ENCODE measurements around the gene ADGRF1. TPM values are rescaled to one million over a fixed set of nuclear protein-coding genes. Genes with fewer than 3 reads are reported as not detected.

Gene ADGRF1
- total and polyA plus RNA-seq, 5 donors = not detected

DNA sequence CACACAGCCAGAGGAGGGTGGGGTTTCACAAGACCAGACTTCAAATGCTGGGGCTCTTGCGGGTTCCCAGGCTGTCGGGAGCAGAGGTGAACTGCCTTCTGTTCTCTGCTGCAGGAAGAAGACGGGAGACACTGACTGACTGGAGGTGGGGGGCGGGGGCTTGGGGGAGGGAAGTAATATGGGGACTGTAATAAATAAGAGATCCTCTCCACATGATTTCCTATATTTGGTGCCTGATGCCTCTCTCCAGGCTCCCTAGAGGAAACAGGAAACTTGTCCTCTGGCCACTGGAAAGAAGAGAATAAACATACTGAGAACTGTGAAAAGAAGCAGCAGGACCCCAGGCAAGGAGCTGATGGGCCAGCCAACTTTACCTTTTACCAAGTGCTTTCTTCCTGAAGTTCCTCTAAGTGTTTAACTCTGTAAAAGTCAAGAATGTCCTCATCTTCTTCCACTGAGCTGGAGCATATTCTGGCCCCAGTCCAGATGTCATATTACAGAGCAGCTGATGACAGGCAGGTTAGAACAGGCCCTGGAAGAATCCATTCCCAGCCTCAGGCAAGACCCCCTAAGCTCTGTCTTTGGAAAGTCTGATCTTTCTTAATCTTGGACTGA lies 87.2 kb downstream of the ADGRF1 start:
- peak in 1 of 2 donors; percentile 25 for ATAC-seq
- DNase-seq = no peak
- H3K27ac ChIP-seq (ENCODE audit: low read length) = peak overlapping the region; percentile 12
- no peaks in the 10 kb centered on the region for H3K9me3 ChIP-seq (ENCODE audit: control insufficient read depth, low read length)
- intact Hi-C loops (cut with DNase I) = no loop called here
- H3K27me3 ChIP-seq (ENCODE audit: control insufficient read depth, insufficient read depth) = no peaks in the 10 kb centered on the region
- 57% methylated on average over 4 of the region's 4 CpGs for WGBS
- H3K4me1 ChIP-seq (ENCODE audit: control insufficient read depth, insufficient read depth, low read length) = peaks cover 4% of the 10 kb centered on the region
- H3K4me3 ChIP-seq (ENCODE audit: low read length) = peak overlapping the region; percentile 51

DNA sequence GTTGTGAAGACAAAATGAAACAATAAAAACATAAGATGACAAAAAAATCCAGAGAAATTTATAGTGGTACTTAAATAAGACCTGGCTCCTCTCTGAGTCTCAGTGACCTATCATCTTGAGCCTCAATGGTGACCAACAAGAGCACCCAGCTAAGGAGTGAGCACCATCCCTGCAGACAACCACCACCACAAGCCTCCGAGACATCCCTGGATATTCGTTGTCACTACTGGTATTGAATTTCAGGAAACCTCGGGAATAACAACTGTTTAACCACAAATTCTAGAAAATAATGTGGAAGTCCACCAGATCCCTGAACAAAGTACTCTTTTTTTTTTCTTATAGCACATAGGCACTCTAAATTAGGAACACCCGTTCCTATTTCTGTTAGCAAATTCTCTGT lies 88.2 kb downstream of the ADGRF1 start:
- ATAC-seq (no peak), DNase-seq (no peak)
- H3K9me3 ChIP-seq (ENCODE audit: control insufficient read depth, low read length) = no peaks in the 10 kb centered on the region
- no peak overlapping the region for H3K27ac ChIP-seq (ENCODE audit: low read length)
- H3K4me3 ChIP-seq (ENCODE audit: low read length) = peak overlapping the region; percentile 51
- peaks cover 4% of the 10 kb centered on the region for H3K4me1 ChIP-seq (ENCODE audit: control insufficient read depth, insufficient read depth, low read length)
- no peaks in the 10 kb centered on the region for H3K27me3 ChIP-seq (ENCODE audit: control insufficient read depth, insufficient read depth)
- intact Hi-C loops (cut with DNase I) = no loop called here
- WGBS = 69% methylated on average over 4 of the region's 4 CpGs

DNA sequence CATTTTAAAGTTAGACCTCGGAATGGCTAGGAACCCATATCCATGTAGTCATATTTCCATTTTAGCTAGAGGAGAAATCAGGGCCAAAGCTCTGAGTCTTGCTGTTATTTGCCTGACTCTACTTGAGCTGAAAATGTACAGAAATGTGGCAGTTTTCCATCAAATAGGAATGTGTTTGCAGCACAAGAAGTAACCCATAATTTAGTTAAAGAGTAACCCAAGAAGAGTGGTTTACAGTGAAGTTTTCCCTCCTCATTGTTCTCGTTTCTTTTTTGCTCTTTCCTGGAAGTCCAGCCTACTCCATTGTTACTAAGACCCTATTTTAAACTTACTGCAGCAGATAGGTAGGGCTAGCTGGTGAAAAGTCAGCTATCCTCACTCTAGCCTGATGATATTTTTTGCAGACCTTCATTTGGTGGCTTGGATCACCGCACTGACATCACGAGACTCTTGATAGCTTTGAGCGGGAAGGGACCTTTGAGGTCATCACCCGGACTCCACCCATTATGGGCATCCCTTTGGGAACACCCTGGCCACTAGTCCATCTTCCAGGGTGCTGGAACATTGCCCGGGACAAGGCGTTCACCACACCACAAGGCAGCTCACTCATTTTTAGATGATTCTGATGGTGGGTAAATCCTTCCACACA lies 92.4 kb downstream of the ADGRF1 start:
- Histone ChIP-seq H3K4me3 (ENCODE audit: low read length) (no peak overlapping the region), H3K9me3 (ENCODE audit: control insufficient read depth, low read length) (no peaks in the 10 kb centered on the region), H3K4me1 (ENCODE audit: control insufficient read depth, insufficient read depth, low read length) (peaks cover 8% of the 10 kb centered on the region), H3K27me3 (ENCODE audit: control insufficient read depth, insufficient read depth) (no peaks in the 10 kb centered on the region), H3K27ac (ENCODE audit: low read length) (peak overlapping the region; percentile 91)
- intact Hi-C loops (cut with DNase I) = no loop called here
- peak; percentile 80 to 86 for ATAC-seq
- WGBS = 59% methylated on average over 8 of the region's 8 CpGs
- peak; percentile 67 to 90 (median 80) for DNase-seq

GRCh38 chr6:46948699-46949098 lies 93.4 kb downstream of the ADGRF1 start:
- ATAC-seq (peak; percentile 80 to 94), DNase-seq (peak in 2 of 3 donors; percentile 26 to 37)
- Histone ChIP-seq H3K27ac (ENCODE audit: low read length) (no peak overlapping the region), H3K4me3 (ENCODE audit: low read length) (no peak overlapping the region), H3K4me1 (ENCODE audit: control insufficient read depth, insufficient read depth, low read length) (peaks cover 8% of the 10 kb centered on the region), H3K9me3 (ENCODE audit: control insufficient read depth, low read length) (no peaks in the 10 kb centered on the region), H3K27me3 (ENCODE audit: control insufficient read depth, insufficient read depth) (no peaks in the 10 kb centered on the region)
- intact Hi-C loops (cut with DNase I) = no loop called here
- 42% methylated on average over 8 of the region's 8 CpGs for WGBS

Other genes with a start within 250 kb of the ADGRF1 start
- not detected for gene MEP1A, start 248.9 kb downstream of the ADGRF1 start, total RNA-seq
- not detected for gene MEP1A, start 248.9 kb downstream of the ADGRF1 start, polyA plus RNA-seq
- gene ADGRF5, start 120.4 kb downstream of the ADGRF1 start, total RNA-seq = 10 to 100 TPM; 27.1 to 61.9 (median 40.4) TPM
- gene ADGRF5, start 120.4 kb downstream of the ADGRF1 start, polyA plus RNA-seq = 23.9 TPM

Measured in right cardiac atrium (tissue), 5 donors.